GM12865 (cell line): ENCODE data around the gene DYRK3.

Experiments used
- DNase-seq: peaks from one replicate; pipeline ENCODE4 v3.0.0; 2010; ENCODE audit warnings: low read depth
- H3K4me3 ChIP-seq: 2 replicates; pipeline ENCODE4 v1.5.1; 2011; ENCODE audit warnings: mild to moderate bottlenecking, low read depth, low read length, control low read depth
- TF ChIP-seq, protein P1 (sequence below): IDR thresholded peaks from 2 replicates; pipeline ENCODE4 v1.5.1; 2011; ENCODE audit warnings: low read length, control low read depth, low read depth, inconsistent platforms; ENCODE audit not compliant: insufficient read depth; ENCODE audit errors: missing control alignments

Gene DYRK3

DNA sequence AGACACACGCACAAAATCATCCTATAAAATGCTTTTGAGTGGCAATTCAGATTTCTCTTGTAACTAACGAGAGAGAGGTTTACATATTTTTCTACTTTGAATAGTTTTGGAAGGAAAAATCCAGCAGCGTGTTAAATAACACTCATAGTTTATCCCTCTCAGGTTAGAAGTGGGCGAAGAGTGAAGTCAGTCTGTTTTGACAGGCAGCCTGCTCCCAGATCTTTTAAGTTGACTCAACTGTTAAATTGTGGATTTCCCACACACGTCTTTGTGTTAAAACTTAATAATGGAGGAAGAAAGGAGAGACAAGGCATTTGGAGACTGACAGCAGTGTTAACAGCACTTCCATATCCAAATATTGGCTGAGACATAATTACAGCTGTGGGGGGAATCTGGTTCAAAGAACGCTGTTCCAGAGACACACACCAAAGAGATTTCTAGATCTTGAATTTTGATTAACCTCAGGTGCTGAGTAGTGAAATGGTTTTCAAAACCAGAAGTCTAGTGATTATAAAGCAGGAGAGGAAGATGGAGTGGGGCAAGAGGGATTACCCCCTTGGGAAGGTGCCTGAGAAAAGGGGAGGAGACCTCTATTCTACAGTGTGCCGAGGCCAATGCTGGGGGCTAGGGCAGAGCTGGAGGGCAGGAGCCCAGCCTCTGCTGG lies 52.0 kb downstream of the DYRK3 start:
- TF ChIP-seq, protein P1, sequence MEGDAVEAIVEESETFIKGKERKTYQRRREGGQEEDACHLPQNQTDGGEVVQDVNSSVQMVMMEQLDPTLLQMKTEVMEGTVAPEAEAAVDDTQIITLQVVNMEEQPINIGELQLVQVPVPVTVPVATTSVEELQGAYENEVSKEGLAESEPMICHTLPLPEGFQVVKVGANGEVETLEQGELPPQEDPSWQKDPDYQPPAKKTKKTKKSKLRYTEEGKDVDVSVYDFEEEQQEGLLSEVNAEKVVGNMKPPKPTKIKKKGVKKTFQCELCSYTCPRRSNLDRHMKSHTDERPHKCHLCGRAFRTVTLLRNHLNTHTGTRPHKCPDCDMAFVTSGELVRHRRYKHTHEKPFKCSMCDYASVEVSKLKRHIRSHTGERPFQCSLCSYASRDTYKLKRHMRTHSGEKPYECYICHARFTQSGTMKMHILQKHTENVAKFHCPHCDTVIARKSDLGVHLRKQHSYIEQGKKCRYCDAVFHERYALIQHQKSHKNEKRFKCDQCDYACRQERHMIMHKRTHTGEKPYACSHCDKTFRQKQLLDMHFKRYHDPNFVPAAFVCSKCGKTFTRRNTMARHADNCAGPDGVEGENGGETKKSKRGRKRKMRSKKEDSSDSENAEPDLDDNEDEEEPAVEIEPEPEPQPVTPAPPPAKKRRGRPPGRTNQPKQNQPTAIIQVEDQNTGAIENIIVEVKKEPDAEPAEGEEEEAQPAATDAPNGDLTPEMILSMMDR, result no peak
- no peak overlapping the region for H3K4me3 ChIP-seq
- no peak for DNase-seq

DNA sequence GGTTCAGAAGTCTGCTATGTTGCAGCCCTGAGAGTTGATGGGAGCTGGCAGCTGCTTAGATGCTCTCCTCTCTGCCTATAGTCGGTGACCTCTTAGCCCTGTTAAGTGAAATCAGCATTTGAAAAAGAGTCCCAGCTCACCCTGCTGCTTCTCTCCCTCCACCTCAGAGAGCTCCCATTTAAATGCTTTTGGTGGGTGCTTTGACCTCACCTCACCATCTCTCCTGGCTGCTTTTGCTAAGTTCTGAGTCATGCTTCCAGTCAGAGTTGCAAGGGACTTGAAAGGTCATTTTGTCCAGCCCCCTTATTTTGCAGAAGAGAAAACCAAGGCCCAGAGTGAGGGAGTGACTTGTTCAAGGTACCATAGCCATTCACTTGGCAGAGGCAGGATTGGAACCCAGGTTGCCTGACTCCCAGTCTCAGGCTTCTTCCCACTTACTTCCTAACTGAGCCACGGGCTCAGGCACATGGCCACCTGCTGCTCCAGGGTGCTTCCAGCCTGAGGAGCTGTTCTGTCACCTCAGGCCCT lies 52.6 kb downstream of the DYRK3 start:
- TF ChIP-seq, protein P1, result no peak
- H3K4me3 ChIP-seq, result no peak overlapping the region
- no peak for DNase-seq

DNA sequence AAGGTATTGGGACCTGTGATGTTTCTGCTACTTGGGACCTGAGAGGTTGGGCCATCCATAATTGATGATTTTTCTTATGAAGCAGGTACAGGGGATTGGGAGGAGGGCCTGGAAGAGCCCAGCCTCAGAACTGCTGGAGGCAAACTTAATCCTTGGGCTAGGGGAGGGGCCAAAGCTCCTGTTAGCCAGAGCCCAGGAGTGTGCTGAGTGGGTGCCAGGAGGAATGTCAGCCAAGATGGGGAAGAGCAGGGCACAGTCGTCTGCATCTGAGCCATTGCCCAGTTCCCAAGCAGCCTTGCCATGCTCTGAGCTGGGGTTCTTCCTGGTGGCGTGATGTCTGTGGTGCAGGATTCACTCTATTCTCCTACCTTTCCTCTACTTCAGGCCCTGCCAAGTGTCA lies 55.2 kb downstream of the DYRK3 start:
- H3K4me3 ChIP-seq, result no peak overlapping the region
- TF ChIP-seq, protein P1, result no peak
- no peak for DNase-seq

DNA sequence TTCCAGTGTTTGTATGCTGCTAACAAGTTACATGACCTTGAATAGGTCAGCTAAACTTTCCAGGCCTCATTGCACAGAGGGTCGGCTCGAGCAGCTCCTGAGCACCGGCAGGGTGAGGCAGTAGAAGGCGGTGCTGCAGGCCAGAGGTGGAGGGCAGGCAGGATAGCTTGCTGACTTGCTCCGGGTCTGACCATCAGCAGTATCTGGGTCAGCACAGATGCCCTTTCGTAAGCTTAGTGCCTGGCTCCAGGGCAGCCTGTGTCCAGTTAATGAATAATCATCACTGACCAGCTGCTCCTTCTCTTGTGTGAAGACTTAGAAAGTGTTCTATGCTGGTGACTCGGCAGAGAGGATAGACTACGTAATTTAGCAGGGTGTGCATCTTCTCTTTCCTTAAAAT lies 56.3 kb downstream of the DYRK3 start:
- no peak overlapping the region for H3K4me3 ChIP-seq
- DNase-seq, result no peak
- TF ChIP-seq, protein P1, result no peak

DNA sequence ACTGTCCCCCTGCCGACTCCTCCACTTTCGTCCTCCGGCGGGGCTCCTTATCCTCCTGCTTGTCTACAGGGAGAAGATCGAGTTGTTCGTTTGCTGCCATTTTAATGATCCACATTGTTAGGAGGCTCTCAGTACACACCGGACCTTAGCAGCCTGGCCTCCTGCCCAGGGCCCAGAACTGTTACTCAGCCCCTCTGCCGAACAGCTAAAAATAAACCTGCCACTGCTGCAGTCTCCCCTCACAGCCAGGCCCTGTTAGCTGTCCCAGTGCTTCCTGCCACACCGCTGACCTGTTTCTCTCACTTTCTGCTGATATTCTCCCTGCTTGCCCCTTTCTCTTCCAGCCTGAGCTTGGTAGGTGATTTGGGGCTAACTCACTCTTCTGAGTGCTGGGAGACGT lies 57.7 kb downstream of the DYRK3 start:
- H3K4me3 ChIP-seq, result no peak overlapping the region
- TF ChIP-seq, protein P1, result no peak
- no peak for DNase-seq

DNA sequence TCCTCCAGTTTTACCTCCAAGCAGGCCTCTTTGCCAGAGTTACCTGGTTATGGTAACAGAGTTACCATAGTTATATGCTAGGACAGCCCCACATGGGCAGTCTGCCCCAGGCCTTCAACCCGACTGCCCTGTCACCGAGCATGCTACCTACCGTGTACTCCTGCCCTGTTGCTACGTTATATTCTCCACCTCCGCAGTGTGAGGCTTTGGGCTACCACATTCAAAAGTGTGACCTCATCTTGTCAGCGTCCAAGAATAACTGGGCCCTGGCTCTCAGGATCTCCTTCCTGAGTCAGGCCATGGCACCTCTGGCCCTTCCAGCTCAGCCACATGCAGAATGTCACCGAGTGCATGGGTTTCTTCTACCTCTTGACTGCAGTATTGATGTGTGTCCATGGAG lies 58.3 kb downstream of the DYRK3 start:
- TF ChIP-seq, protein P1, result no peak
- DNase-seq, result no peak

More for the DNA sequence above, 58.3 kb downstream of the DYRK3 start:
- no peak overlapping the region for H3K4me3 ChIP-seq
